ENCODE measurements around the gene THRB.

THRB gene

GRCh38 chr3:24264011-24264410 is 230.6 kb downstream of the THRB start:
- H3K36me3 ChIP-seq: no peaks in the 10 kb centered on the region
- no peak for TF ChIP-seq CTCF (IDR thresholded peaks at IDR 0.05; ENCODE audit: low read depth, low read length)
- no peaks in the 10 kb centered on the region for H3K27me3 ChIP-seq
- no peak overlapping the region for H3K4me3 ChIP-seq (ENCODE audit: low read depth, low read length)
- H3K4me1 ChIP-seq: no peaks in the 10 kb centered on the region
- no peaks in the 10 kb centered on the region for H3K9me3 ChIP-seq
- DNase-seq: no peak

- H3K4me3 ChIP-seq (ENCODE audit: low read depth, low read length): no peak overlapping the region
- no peak for TF ChIP-seq CTCF (IDR thresholded peaks at IDR 0.05; ENCODE audit: low read depth, low read length)
- H3K36me3 ChIP-seq: no peaks in the 10 kb centered on the region
- H3K27me3 ChIP-seq: no peaks in the 10 kb centered on the region
- DNase-seq: no peak
- H3K9me3 ChIP-seq: no peaks in the 10 kb centered on the region
- no peaks in the 10 kb centered on the region for H3K4me1 ChIP-seq
These were observed 231.5 kb downstream of the THRB start for GRCh38 chr3:24263069-24263668.

GRCh38 chr3:24261521-24261920 is 233.1 kb downstream of the THRB start:
- Histone ChIP-seq H3K4me1 (no peaks in the 10 kb centered on the region), H3K36me3 (no peaks in the 10 kb centered on the region), H3K4me3 (ENCODE audit: low read depth, low read length) (no peak overlapping the region), H3K9me3 (no peaks in the 10 kb centered on the region), H3K27me3 (no peaks in the 10 kb centered on the region)
- TF ChIP-seq CTCF (IDR thresholded peaks at IDR 0.05; ENCODE audit: low read depth, low read length): no peak
- DNase-seq: no peak

- no peak for DNase-seq
- Histone ChIP-seq H3K27me3 (no peaks in the 10 kb centered on the region), H3K36me3 (no peaks in the 10 kb centered on the region), H3K4me3 (ENCODE audit: low read depth, low read length) (no peak overlapping the region), H3K4me1 (no peaks in the 10 kb centered on the region), H3K9me3 (no peaks in the 10 kb centered on the region)
- TF ChIP-seq CTCF (IDR thresholded peaks at IDR 0.05; ENCODE audit: low read depth, low read length): no peak
These were observed 234.6 kb downstream of the THRB start for GRCh38 chr3:24259901-24260512.

GRCh38 chr3:24258727-24259600 is 235.7 kb downstream of the THRB start:
- Histone ChIP-seq H3K4me1 (no peaks in the 10 kb centered on the region), H3K4me3 (ENCODE audit: low read depth, low read length) (no peak overlapping the region), H3K36me3 (no peaks in the 10 kb centered on the region), H3K9me3 (no peaks in the 10 kb centered on the region), H3K27me3 (no peaks in the 10 kb centered on the region)
- TF ChIP-seq CTCF (IDR thresholded peaks at IDR 0.05; ENCODE audit: low read depth, low read length): no peak
- no peak for DNase-seq

GRCh38 chr3:24258260-24258659 is 236.4 kb downstream of the THRB start:
- Histone ChIP-seq H3K4me3 (ENCODE audit: low read depth, low read length) (no peak overlapping the region), H3K4me1 (no peaks in the 10 kb centered on the region), H3K36me3 (no peaks in the 10 kb centered on the region), H3K27me3 (no peaks in the 10 kb centered on the region), H3K9me3 (no peaks in the 10 kb centered on the region)
- TF ChIP-seq CTCF (IDR thresholded peaks at IDR 0.05; ENCODE audit: low read depth, low read length): no peak
- no peak for DNase-seq

All from BE2C (cell line).